ENCODE results near the gene ZNF791.
A peak's percentile ranks its signal among the peaks of the same experiment; 100 is the strongest.

Gene ZNF791

GRCh38 chr19:12667731-12668302, 57.1 kb downstream of the ZNF791 start:
- TF ChIP-seq, protein P1, sequence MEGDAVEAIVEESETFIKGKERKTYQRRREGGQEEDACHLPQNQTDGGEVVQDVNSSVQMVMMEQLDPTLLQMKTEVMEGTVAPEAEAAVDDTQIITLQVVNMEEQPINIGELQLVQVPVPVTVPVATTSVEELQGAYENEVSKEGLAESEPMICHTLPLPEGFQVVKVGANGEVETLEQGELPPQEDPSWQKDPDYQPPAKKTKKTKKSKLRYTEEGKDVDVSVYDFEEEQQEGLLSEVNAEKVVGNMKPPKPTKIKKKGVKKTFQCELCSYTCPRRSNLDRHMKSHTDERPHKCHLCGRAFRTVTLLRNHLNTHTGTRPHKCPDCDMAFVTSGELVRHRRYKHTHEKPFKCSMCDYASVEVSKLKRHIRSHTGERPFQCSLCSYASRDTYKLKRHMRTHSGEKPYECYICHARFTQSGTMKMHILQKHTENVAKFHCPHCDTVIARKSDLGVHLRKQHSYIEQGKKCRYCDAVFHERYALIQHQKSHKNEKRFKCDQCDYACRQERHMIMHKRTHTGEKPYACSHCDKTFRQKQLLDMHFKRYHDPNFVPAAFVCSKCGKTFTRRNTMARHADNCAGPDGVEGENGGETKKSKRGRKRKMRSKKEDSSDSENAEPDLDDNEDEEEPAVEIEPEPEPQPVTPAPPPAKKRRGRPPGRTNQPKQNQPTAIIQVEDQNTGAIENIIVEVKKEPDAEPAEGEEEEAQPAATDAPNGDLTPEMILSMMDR (conservative IDR thresholded peaks at IDR 0.05; ENCODE audit: low read length): no peak
- peak overlapping the region; percentile 95 for H3K4me3 ChIP-seq (ENCODE audit: low read length)
- DNase-seq (ENCODE audit: low read depth): no peak

DNA sequence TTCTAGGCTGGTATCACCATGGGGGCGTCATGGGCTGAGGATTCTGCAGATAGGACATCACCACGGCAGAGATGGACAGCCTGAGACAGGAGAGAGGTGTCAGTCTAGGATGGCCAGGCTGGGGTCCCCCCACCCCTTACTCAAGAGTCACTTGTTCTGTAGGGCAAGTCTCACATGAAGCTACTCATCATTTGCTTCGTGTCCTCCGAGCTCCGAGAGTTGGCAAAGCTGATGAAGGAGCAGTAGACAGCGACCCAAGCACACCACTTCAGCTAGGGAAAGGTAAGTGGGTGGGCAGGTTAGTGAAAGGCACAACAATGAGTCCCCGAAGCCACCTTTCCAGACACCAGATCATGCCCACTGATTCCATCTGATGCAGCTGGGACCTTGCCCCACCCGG, 57.6 kb downstream of the ZNF791 start:
- TF ChIP-seq, protein P1 (conservative IDR thresholded peaks at IDR 0.05; ENCODE audit: low read length): no peak
- no peak for DNase-seq (ENCODE audit: low read depth)
- peak overlapping the region; percentile 95 for H3K4me3 ChIP-seq (ENCODE audit: low read length)

- H3K4me3 ChIP-seq (ENCODE audit: low read length): peak overlapping the region; percentile 95
- TF ChIP-seq, protein P1 (conservative IDR thresholded peaks at IDR 0.05; ENCODE audit: low read length): no peak
- DNase-seq (ENCODE audit: low read depth): peak; percentile 64
Measured at GRCh38 chr19:12668932-12669269, 58.2 kb downstream of the ZNF791 start.

DNA sequence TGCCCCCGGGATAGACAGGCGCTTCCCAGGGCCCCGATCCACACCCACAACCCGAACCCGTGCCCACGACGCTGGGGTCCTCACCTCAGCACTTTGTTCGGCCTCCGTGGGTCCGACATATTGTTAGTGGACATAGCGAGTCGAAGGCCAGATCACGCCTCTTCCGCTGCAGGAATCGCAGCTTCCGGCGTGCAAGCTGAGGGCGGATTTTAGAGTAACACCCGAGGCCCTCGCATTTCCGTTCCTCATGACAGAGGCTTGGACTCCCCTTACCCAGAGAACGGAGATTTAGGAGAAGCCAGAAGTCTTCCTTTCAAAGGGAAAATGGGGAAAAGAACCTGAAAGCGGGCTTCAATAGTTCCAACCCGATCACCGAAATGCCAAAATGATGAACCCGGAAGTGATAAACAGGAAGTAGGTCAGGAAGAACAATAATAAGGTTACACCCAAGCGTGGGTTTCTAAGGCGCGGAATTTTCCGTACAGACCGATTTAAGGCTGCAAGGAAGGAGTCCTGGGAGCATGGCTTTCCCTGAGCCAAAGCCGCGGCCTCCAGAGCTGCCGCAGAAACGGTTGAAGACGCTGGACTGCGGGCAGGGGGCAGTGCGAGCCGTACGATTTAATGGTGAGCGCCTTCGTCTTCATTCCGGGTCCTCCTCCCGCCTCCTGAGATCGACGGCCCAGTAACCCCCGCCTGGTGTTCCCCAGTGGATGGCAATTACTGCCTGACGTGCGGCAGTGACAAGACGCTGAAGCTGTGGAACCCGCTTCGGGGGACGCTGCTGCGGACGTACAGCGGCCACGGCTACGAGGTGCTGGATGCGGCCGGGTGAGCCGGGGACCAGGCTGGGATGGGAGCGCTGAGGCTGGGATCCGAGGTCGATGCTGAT, 58.8 kb downstream of the ZNF791 start:
- peak; percentile 84 for DNase-seq (ENCODE audit: low read depth)
- TF ChIP-seq, protein P1 (conservative IDR thresholded peaks at IDR 0.05; ENCODE audit: low read length): no peak
- H3K4me3 ChIP-seq (ENCODE audit: low read length): peak overlapping the region; percentile 95

DNA sequence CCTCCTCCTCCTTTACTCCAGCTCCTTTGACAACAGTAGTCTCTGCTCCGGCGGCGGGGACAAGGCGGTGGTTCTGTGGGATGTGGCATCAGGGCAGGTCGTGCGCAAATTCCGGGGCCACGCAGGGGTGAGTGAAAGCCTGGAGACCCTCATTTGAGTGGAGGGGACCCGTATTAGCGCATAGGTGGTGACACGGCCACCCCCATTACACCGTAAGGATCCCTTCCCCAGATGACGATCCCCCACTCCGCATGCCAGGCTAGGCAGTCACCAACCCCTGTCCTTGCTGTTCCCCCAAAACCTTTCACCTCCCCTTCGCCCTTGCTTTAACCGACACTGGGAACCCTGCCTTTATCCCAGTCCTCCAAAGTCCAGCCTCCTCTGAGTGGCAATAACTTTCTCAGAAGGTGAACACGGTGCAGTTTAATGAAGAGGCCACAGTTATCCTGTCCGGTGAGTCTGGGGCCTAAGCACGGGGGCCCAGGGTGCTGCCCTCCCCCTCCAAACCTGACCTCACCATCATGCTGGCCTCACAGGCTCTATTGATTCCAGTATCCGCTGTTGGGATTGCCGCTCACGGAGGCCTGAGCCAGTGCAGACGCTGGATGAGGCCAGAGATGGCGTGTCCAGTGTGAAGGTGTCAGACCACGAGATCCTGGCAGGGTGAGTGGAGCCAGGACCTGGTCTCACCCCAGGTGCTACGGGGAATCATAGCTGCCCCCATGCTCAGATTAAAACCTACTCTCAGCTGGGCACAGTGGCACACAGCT, 59.6 kb downstream of the ZNF791 start:
- TF ChIP-seq, protein P1 (conservative IDR thresholded peaks at IDR 0.05; ENCODE audit: low read length): no peak
- DNase-seq (ENCODE audit: low read depth): no peak
- H3K4me3 ChIP-seq (ENCODE audit: low read length): peak overlapping the region; percentile 95

DNA sequence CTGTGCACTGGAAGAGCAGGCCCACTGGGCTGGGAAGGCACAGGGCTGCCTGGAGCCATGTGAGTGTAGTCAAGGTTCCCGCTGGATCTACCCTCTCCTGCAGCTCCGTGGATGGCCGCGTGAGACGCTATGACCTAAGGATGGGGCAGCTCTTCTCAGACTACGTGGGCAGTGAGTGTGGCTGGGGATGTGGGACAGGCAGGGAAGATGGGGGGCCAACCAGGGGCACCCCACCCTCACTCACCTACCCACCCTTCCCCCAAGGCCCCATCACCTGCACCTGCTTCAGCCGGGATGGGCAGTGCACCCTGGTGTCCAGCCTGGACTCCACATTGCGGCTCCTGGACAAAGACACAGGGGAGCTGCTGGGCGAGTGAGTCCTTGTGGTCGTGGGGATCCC, 62.0 kb downstream of the ZNF791 start:
- TF ChIP-seq, protein P1 (conservative IDR thresholded peaks at IDR 0.05; ENCODE audit: low read length): no peak
- no peak for DNase-seq (ENCODE audit: low read depth)

More for the DNA sequence above, 62.0 kb downstream of the ZNF791 start:
- no peak overlapping the region for H3K4me3 ChIP-seq (ENCODE audit: low read length)

All from AG10803 (cell line).